OCI-LY1 (cell line): ENCODE measurements around the gene MYG1.

Experiments used
- H2AFZ ChIP-seq: fragments of 200-600 bp; sonication (generic), shearing (Covaris generic); 2 replicates; pipeline ENCODE4 v1.6.0; 2014; ENCODE audit warnings: antibody characterized with exemption, mild to moderate bottlenecking, low read length
- H3F3A ChIP-seq: fragments of 200-600 bp; sonication (generic), shearing (Covaris generic); 2 replicates; pipeline ENCODE4 v1.6.0; 2014; ENCODE audit warnings: mild to moderate bottlenecking, antibody characterized with exemption, low read length, moderate library complexity; ENCODE audit not compliant: insufficient read depth
- H3K27ac ChIP-seq: fragments of 200-600 bp; sonication (generic); 2 replicates; pipeline ENCODE4 v1.5.1; 2014; ENCODE audit warnings: low read length, mixed run types, mild to moderate bottlenecking, low read depth; ENCODE audit not compliant: poor library complexity, severe bottlenecking
- H3K27me3 ChIP-seq: fragments of 200-600 bp; sonication (generic); 2 replicates; pipeline ENCODE4 v1.6.0; 2014; ENCODE audit warnings: antibody characterized with exemption, mild to moderate bottlenecking, low read length, moderate library complexity; ENCODE audit not compliant: insufficient read depth
- H3K36me3 ChIP-seq: fragments of 200-600 bp; sonication (generic); 2 replicates; pipeline ENCODE4 v1.6.1; 2014; ENCODE audit warnings: mild to moderate bottlenecking, antibody characterized with exemption, low read length, moderate library complexity, mixed read lengths; ENCODE audit not compliant: insufficient read depth
- H3K4me1 ChIP-seq: fragments of 200-600 bp; sonication (generic); 2 replicates; pipeline ENCODE4 v1.5.1; 2014; ENCODE audit warnings: mild to moderate bottlenecking, low read length, moderate library complexity; ENCODE audit not compliant: insufficient read depth, severe bottlenecking
- H3K4me2 ChIP-seq: fragments of 200-600 bp; sonication (generic), shearing (Covaris generic); 2 replicates; pipeline ENCODE4 v1.6.1; 2014; ENCODE audit warnings: low read length
- H3K4me3 ChIP-seq: fragments of 200-600 bp; sonication (generic); 2 replicates; pipeline ENCODE4 v1.5.1; 2014; ENCODE audit warnings: low read length, low read depth, mild to moderate bottlenecking, mixed read lengths; ENCODE audit not compliant: poor library complexity, severe bottlenecking
- H3K79me2 ChIP-seq: fragments of 200-600 bp; shearing (Covaris generic); 2 replicates; pipeline ENCODE4 v1.6.1; 2016; ENCODE audit warnings: mixed run types, low read length, mixed read lengths; ENCODE audit not compliant: insufficient read depth
- H3K9ac ChIP-seq: fragments of 200-600 bp; sonication (generic), shearing (Covaris generic); 2 replicates; pipeline ENCODE4 v1.6.1; 2014; ENCODE audit warnings: mild to moderate bottlenecking, low read length, mixed read lengths
- H3K9me2 ChIP-seq: fragments of 200-600 bp; sonication (generic), shearing (Covaris generic); 2 replicates; pipeline ENCODE4 v1.6.1; 2014; ENCODE audit warnings: low read depth, mild to moderate bottlenecking, low read length, mixed read lengths
- H3K9me3 ChIP-seq: fragments of 200-600 bp; shearing (Covaris generic); 2 replicates; pipeline ENCODE4 v1.6.1; 2014; ENCODE audit warnings: low read length, mixed read lengths
- H4K20me1 ChIP-seq: fragments of 200-600 bp; sonication (generic), shearing (Covaris generic); 2 replicates; pipeline ENCODE4 v1.6.0; 2016; ENCODE audit warnings: mild to moderate bottlenecking, low read length; ENCODE audit not compliant: insufficient read depth
- CTCF ChIP-seq: fragments of 200-600 bp; sonication (generic), shearing (Covaris generic); IDR thresholded peaks from 2 replicates; pipeline ENCODE4 v1.5.1; 2017; ENCODE audit warnings: mild to moderate bottlenecking, antibody characterized with exemption, low read length, moderate library complexity, mixed read lengths
- EZH2 ChIP-seq: fragments of 200-600 bp; sonication (generic), shearing (Covaris generic); IDR thresholded peaks from 2 replicates; pipeline ENCODE4 v1.8.0; 2017; ENCODE audit warnings: borderline replicate concordance, mixed run types, mild to moderate bottlenecking, antibody characterized with exemption, low read length, moderate library complexity, mixed read lengths

Gene MYG1

GRCh38 chr12:53344824-53345485 lies 45.5 kb downstream of the MYG1 start:
- no peaks in the 10 kb centered on the region for H4K20me1 ChIP-seq
- peaks cover 6% of the 10 kb centered on the region for H3K4me1 ChIP-seq
- H3K27me3 ChIP-seq = no peaks in the 10 kb centered on the region; the same call in 1 of the 2 replicates
- peak; percentile 85 for TF ChIP-seq CTCF
- no peak for TF ChIP-seq EZH2
- no peak overlapping the region; the same call in 1 of the 2 replicates for H2AFZ ChIP-seq
- H3K27ac ChIP-seq = no peak overlapping the region
- H3K79me2 ChIP-seq = no peaks in the 10 kb centered on the region
- H3K4me3 ChIP-seq = peak overlapping the region; percentile 63
- no peaks in the 10 kb centered on the region for H3K9me3 ChIP-seq
- H3K36me3 ChIP-seq = no peaks in the 10 kb centered on the region
- peak overlapping the region; percentile 47; the same call in 1 of the 2 replicates for H3K9ac ChIP-seq
- H3K4me2 ChIP-seq = peak overlapping the region; percentile 94
- H3F3A ChIP-seq = no peaks in the 10 kb centered on the region
- H3K9me2 ChIP-seq = no peaks in the 10 kb centered on the region

- peaks cover 6% of the 10 kb centered on the region for H3K4me1 ChIP-seq
- no peaks in the 10 kb centered on the region for H3K9me2 ChIP-seq
- H3F3A ChIP-seq = no peaks in the 10 kb centered on the region
- H3K27ac ChIP-seq = no peak overlapping the region
- H4K20me1 ChIP-seq = no peaks in the 10 kb centered on the region
- no peaks in the 10 kb centered on the region for H3K36me3 ChIP-seq
- TF ChIP-seq EZH2 (no peak), CTCF (no peak)
- H3K4me2 ChIP-seq = peak overlapping the region; percentile 94
- H3K9me3 ChIP-seq = no peaks in the 10 kb centered on the region
- H2AFZ ChIP-seq = no peak overlapping the region
- H3K79me2 ChIP-seq = no peaks in the 10 kb centered on the region
- no peak overlapping the region; the same call in 1 of the 2 replicates for H3K9ac ChIP-seq
- H3K27me3 ChIP-seq = no peaks in the 10 kb centered on the region; the same call in 1 of the 2 replicates
- peak overlapping the region; percentile 63 for H3K4me3 ChIP-seq
Measured at GRCh38 chr12:53345486-53346188, 46.1 kb downstream of the MYG1 start.

GRCh38 chr12:53346491-53346890 lies 47.0 kb downstream of the MYG1 start:
- Histone ChIP-seq H3K36me3 (no peaks in the 10 kb centered on the region), H4K20me1 (no peaks in the 10 kb centered on the region), H3K4me2 (no peak overlapping the region), H3F3A (no peaks in the 10 kb centered on the region), H3K4me3 (no peak overlapping the region), H3K4me1 (peaks cover 6% of the 10 kb centered on the region), H3K9ac (no peak overlapping the region), H3K27ac (no peak overlapping the region), H3K27me3 (no peaks in the 10 kb centered on the region), H3K79me2 (no peaks in the 10 kb centered on the region), H3K9me2 (no peaks in the 10 kb centered on the region), H3K9me3 (no peaks in the 10 kb centered on the region), H2AFZ (no peak overlapping the region)
- TF ChIP-seq CTCF (no peak), EZH2 (no peak)
